GM03348 (cell line): ENCODE data around the gene ATP11A.

Experiments used
- DNase-seq: peaks from one replicate; pipeline ENCODE4 v3.0.0; 2012; ENCODE audit warnings: low spot score

The ATP11A gene

GRCh38 chr13:112821340-112822055 lies 131.7 kb downstream of the ATP11A start:
- DNase-seq = peak; percentile 26

- no peak for DNase-seq
These were observed 133.0 kb downstream of the ATP11A start for GRCh38 chr13:112822851-112823250.

- DNase-seq = no peak
These were observed 134.6 kb downstream of the ATP11A start for GRCh38 chr13:112824429-112824828.

- no peak for DNase-seq
These were observed 135.2 kb downstream of the ATP11A start for GRCh38 chr13:112825071-112825470.

GRCh38 chr13:112825875-112826274 lies 136.0 kb downstream of the ATP11A start:
- no peak for DNase-seq

GRCh38 chr13:112826565-112826964 lies 136.7 kb downstream of the ATP11A start:
- no peak for DNase-seq

- no peak for DNase-seq
These were observed 138.4 kb downstream of the ATP11A start for GRCh38 chr13:112828082-112828699.

- no peak for DNase-seq
These were observed 138.9 kb downstream of the ATP11A start for GRCh38 chr13:112828756-112829155.

GRCh38 chr13:112831196-112831595 lies 141.4 kb downstream of the ATP11A start:
- no peak for DNase-seq

GRCh38 chr13:112831801-112832200 lies 142.0 kb downstream of the ATP11A start:
- no peak for DNase-seq

- no peak for DNase-seq
These were observed 143.0 kb downstream of the ATP11A start for GRCh38 chr13:112832811-112833210.

- DNase-seq = no peak
These were observed 143.9 kb downstream of the ATP11A start for GRCh38 chr13:112833551-112834257.

GRCh38 chr13:112835344-112835743 lies 145.5 kb downstream of the ATP11A start:
- DNase-seq = no peak

- DNase-seq = no peak
These were observed 146.0 kb downstream of the ATP11A start for GRCh38 chr13:112835796-112836195.

- no peak for DNase-seq
These were observed 147.1 kb downstream of the ATP11A start for GRCh38 chr13:112836940-112837339.

- DNase-seq = peak; percentile 77
These were observed 147.7 kb downstream of the ATP11A start for GRCh38 chr13:112837371-112838037.

GRCh38 chr13:112838038-112838841 lies 148.4 kb downstream of the ATP11A start:
- no peak for DNase-seq

GRCh38 chr13:112838842-112839117 lies 148.9 kb downstream of the ATP11A start:
- no peak for DNase-seq

GRCh38 chr13:112839356-112840105 lies 149.7 kb downstream of the ATP11A start:
- peak; percentile 82 for DNase-seq

- no peak for DNase-seq
These were observed 150.8 kb downstream of the ATP11A start for GRCh38 chr13:112840472-112841302.
